HG03196 (cell line): Measurements from ENCODE around the gene BTBD18.
"Not testable (repeated sequence)": the region's sequence is repeated elsewhere in the genome, so short reads cannot be mapped to it uniquely, and the experiment has no call there.

Experiments
- ATAC-seq: cut with Tn5 transposase; IDR thresholded peaks from one replicate; pipeline ENCODE4 v1.9.1; 2021; ENCODE audit not compliant: unreplicated experiment

Gene BTBD18

DNA sequence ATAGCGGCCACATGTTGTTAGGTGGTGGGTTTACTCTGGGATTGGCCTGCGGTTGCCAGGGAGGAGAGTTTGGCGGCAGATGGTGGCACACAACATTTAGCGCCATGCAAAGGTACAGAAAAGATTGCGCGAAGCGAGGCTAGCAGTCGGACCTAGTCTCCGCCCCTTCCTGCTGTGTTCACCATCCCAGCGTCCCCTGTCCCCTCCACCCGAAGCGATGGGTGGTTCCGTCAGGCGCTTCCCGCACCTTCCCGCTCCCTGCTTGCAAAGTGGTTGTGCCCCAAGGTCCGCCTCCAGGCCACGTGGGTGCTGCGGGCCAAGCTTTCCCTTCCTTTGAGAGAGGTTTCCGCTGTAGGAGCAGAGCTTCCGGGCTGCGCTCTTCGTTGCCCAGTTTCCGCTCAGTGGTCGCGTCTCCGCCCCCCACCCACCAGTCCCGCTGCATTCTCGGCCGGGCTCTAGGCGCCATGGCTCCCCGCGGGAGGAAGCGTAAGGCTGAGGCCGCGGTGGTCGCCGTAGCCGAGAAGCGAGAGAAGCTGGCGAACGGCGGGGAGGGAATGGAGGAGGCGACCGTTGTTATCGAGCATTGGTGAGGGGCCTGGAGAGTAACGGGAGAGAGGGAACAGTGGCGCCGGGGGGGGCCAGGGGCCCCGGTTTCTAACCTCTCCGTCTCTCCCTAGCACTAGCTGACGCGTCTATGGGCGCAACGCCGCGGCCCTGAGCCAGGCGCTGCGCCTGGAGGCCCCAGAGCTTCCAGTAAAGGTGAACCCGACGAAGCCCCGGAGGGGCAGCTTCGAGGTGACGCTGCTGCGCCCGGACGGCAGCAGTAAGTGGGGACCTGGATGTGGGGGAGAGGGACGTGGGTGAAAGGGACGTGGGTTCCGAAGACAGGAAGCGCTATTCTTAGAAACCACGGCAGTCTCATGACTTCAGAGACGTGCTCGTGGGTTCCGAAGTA is 10.2 kb downstream of the BTBD18 start, which contains the start of gene SELENOH:
Gene SELENOH, plus strand, starts transcription at position 360 of the 955 bp plus-strand sequence. Its CDS starts 105 bp downstream, at position 465.
- peak; percentile 86 for ATAC-seq

DNA sequence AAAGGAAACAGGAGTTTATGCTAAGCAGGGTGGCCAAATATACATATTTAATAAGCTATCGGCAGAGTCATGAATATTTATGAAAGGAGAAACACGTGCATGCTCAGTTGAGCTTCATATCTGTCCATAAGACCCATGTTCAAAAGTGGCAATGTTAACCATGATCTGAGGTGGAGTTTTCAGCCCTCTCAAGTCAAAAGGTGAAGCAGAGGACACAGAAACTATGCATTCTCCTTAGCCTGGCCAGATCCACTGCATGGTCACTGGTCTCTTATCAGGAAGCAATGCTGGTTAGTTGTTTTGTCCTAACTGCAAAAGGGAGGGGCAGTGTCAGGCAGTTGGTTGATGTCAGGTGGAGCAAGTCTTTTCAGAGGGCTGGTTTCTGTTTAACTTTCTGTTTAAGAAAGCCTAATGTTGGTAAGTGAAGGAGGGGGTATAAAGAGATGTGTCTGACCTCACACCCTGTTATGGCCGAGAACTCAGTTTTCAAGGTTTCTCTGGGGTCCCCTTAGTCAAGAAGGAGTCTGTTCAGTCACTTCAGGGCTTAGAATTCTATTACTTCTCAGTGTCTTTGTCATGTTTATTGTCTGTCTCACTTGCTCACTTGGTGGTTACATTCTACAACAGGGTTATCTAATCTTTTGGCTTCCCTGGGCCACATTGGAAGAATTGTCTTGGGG is 15.9 kb downstream of the BTBD18 start:
- no peak for ATAC-seq

DNA sequence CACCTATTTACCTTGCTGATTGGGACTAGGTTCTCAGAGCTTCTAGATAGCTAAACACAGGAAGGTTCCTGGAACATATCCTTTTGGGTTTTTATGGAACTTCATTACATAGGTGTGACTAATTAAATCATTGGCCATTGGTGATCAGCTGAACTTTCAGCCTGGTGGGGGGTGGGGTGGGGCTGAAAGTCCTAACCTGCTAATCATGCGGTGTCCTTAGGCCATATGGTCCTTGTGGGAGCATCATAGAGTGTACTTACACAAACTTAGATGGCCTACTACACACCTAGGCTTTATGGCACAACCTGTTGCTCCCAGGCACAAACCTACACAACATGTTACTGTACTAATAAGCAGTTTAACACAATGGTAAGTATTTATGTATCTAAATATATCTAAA is 19.0 kb downstream of the BTBD18 start:
- ATAC-seq: no peak

DNA sequence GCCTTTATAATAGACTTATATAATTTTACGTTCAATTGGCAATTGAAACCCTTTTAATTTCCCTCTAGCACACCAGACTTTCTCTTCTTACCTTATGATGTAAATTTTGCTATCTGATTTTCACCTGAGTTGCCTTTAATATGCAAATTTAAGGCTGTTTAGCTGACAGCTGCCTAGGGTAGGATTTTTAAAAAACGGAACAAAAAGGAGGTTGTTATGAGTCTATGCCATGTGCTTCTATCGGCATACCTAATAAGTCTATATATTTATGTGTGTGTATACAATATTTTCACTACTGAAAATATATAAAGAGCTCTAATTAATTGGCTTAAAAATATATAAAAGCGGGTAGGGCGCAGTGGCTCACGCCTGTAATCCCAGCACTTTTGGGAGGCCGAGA is 22.1 kb downstream of the BTBD18 start:
- no peak for ATAC-seq

DNA sequence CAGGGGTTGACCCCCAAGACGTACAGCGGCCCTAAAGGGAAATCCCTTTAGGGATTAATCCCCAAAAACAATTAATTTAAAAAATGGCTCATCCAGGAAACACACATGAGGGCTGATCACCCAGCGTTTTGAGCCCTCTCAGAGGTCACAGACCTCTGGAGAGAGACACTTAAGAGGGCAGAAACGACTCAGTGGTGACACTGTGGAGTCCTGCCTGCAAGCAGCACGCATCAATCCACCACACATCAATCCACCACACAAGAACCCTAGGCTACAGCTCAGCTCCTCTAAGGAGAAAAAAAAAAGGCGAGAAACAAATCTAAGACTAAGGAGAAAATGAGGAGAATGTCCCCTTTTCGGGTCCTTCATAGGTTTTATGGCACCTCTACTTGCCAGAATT is 22.8 kb downstream of the BTBD18 start:
- no peak for ATAC-seq

DNA sequence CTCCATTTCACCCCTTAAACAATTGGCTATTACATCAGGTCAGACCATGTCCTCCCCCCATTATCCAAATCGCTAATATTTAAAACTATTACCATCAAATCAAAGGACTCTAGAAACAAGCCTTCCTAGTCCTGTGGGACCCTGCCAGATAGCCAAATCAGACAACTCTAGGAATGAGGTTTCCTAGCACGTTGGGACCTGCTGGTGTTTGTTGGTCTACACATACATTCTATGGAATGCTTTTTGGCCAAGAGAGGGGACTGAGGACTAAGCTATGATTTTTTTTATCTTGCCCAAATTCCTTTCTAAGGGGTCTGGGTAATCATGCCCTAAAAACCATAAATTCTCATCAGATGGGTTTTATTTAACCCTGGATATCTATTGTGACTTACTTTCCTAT is 24.4 kb downstream of the BTBD18 start:
- ATAC-seq: no peak

DNA sequence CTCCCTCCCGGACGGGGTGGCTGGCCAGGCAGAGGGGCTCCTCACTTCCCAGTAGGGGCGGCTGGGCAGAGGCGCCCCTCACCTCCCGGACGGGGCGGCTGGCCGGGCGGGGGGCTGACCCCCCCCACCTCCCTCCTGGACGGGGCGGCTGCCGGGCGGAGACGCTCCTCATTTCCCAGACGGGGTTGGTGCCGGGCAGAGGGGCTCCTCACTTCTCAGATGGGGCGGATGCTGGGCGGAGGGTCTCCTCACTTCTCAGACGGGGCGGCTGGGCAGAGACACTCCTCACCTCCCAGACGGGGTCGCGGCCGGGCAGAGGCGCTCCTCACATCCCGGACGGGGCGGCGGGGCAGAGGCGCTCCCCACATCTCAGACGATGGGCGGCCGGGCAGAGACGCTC is 34.9 kb downstream of the BTBD18 start:
- ATAC-seq: not testable (repeated sequence)

DNA sequence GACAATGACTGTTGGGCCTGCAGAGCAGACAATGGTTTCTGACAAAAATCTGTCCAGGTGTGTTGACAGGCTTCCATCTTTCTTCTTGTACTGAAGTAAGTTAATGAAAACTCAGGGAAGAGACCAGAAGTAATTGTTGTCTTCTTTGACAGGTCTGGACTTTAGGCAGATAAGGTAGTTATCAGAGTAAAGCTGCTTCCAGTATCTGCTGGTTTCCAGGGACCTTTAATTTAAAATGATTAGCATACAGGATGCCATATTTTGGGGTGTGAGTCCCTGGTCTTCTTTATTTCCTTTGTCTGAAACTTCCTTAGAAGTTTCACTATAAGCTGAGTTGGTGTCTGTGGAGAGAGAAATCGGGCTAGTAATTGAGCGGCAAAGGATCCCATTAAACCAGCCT is 37.8 kb downstream of the BTBD18 start:
- ATAC-seq: no peak

DNA sequence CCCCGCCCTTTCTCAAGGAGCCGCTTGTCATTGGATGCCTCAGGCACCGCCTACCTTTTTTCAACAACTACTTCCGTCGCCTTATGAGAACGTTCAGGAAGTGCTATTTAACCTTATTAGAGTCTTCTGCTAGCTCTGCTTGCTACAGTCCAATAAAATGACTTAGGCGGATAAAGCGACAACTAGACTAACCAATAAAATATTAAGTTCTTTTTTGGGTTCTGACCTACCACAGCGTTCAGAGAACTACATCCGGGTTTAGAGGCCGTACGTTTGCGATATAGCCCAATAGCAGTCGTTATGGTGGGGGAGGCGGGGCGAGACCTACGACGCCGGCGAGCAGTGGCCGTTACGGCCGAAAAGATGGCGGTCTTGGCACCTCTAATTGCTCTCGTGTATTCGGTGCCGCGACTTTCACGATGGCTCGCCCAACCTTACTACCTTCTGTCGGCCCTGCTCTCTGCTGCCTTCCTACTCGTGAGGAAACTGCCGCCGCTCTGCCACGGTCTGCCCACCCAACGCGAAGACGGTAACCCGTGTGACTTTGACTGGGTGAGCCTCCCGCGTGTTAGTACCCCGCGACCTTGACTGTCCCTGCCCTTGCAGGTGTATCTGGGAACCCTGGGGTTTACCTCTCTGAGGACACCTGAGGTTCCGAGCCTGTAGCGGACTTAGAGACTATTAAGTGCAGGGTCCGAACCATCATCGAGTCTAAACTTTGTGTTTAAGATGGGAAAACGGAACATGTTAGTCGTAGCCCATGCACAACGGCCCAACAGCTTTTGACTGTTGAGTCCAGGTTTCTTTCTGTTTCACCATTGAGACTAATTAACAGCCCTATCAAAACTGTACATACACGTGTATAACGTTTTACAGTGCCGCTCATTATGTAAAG is 39.1 kb downstream of the BTBD18 start, which contains the start of gene TMX2:
Gene TMX2, plus strand, starts transcription at position 338 of the 895 bp plus-strand sequence. Its CDS starts 26 bp downstream, at position 364.
- ATAC-seq: peak; percentile 93

DNA sequence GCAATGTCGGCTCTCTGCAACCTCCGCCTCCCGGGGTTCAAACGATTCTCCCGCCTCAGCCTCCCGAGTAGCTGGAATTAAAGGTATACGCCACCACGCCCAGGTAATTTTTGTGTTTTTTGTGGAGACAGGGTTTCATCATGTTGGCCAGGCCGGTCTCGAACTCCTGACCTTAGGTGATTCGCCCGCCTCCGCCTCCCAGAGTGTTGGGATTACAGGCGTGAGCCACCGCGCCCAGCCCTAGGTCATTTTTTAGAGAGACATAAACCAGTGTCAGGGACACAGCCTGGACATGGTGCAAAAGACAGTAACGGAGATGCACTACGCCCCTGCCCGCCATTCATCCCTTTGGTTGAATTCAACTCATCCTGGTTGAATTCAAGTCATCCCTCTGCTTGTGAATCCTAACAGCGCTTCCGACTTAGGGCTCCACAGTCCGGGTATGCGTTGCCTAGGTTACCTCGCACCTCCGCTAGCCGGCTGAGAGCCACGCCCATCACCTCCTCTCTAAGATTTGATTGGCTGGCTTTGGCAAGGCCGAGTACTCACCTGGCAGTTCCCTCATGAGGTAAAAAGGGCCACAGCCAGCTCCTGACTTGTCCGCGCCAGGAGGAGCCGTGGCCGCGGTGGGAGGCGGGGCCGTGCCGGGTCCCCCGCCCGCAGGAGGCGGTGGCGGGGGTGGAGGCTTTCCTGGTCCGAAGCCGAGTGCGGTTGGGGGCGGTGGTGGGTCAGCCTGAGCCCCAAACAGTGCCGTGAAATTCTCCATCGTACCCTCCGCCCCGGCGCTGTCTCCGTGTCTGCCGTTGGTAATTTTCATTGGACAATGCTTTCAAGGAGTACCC is 40.0 kb downstream of the BTBD18 start, which contains the start of gene MED19:
Gene MED19, minus strand, starts transcription at position 802 of the 842 bp plus-strand sequence. Its CDS starts 36 bp downstream, at position 766.
- peak; percentile 42 for ATAC-seq

DNA sequence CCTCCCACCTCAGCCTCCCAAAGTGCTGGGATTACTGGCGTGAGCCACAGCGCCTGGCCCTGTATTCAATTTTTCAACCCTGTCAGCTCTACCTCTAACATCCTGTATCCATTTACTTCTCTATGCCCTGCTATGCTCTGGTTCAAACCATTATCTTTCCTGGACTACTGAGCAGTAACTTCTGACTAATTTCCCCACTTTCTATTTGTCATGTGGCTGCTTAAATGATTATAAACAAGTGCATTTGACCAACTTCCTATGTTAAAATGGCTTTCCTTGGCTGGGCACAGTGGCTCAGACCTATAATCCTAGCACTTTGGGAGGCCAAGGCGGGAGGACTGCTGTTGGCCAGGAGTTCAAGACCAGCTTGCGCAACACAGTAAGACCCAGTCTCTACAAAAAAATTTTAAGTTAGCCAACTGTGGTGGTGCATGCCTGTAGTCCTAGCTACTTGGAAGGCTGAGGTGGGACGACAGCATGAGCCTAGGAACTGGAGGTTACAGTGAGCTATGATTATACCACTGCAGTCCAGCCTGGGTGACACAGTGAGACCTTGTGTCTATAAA is 41.7 kb downstream of the BTBD18 start:
- ATAC-seq: no peak

DNA sequence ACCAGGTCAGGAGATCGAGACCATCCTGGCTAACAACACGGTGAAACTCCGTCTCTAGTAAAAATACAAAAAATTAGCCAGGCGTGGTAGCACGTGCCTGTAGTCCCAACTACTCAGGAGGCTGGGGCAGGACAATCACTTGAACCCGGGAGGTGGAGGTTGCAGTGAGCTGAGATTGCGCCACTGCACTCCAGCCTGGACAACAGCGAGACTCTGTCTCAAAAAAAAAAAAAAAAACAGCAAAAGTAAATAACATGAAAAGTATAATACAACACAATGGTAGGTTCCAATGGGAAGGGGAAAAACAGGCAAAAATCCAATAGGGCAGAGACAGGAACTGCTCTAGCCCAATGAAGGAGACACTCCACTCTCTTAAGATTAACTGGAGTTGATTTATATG is 46.2 kb downstream of the BTBD18 start:
- ATAC-seq: not testable (repeated sequence)

DNA sequence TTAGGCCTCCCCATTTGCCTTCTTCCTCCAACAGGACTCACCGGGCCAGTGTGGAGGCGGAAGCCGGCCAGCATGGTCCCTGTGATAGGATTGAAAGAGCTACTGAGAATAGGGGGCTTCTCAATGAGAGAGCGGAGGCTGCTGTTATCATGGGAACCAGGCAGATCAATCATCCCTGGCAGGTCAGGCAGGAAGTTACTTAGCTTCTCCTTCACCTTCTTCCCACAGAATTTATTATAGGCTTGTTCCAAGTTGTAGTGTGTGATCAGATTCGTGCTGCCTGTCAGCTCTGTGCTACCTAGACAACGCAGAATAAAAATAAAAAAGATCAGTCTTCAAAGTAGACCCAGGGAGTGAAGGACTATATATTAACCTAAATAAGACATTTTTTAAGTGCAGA is 46.7 kb downstream of the BTBD18 start:
- ATAC-seq: no peak

DNA sequence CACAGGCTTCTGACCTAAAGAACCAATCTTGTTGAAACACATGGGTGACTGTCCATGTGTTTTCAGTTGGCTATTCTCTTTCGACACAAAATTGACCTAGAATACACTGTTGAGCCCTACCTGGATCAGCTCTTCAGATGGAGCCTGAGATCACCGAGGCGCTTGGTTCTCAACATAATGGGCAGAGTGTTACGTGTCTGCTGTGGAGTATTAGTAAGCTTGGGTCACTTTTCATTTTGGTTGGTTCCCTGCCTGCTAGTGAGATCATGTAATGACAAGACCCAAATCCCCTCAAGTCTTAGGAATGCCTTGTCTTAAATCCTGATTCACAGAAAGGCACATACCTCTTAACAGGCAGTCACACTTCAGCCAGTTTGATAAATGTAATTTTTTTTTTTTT is 48.3 kb downstream of the BTBD18 start:
- ATAC-seq: no peak

DNA sequence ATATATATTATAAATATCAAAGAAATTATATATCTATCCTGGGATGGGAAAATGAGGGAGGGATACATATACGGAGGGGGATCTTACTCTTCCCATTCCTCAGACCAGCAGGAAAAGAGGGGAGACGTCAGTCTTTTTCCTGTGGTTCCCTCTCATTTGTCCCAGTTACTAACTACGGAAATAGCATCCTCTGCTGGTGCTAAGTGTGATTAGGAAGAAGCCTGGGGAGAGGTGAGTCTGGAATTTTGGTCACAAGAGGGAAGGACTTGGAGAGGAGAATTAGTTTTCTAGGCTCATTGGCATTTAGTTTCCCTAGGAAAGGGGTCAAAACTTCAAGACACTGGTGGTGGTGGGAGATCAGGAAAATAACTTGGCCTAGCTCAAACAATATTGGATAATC is 51.2 kb downstream of the BTBD18 start:
- ATAC-seq: no peak

DNA sequence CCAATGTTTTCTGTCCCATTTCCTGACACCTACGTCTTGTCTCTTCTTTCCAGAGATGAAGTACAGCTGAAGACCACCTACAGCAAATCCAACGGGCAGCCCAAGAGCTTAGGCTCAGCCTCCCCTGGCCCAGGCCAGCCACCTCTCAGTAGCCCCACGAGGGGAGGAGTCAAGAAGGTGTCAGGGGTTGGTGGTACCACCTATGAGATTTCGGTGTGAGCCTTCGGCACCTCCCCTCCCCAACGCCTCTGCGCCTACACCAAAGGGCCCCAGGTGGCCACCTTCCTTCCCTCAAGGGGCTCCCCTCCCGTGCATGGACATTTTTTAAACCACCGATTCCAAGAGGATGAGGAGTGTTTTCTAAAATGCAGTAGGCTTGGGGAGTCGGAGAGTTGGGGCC is 51.8 kb downstream of the BTBD18 start:
- no peak for ATAC-seq

DNA sequence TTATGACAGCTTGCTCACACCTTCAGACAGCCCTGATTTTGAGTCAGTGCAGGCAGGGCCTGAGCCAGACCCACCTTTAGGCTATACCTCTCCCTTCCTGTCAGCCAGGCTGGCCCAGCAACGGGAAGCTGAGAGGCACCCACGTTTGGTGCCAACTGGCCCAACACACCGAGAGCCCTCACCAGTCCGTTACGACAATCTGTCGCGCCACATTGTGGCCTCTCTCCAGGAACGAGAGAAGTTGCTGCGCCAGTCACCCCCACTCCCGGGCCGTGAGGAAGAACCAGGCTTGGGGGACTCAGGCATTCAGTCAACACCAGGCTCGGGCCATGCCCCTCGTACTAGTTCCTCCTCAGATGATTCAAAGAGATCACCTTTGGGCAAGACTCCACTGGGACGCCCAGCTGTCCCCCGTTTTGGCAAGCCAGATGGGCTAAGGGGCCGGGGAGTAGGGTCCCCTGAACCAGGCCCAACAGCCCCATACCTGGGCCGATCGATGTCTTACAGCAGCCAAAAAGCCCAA is 52.7 kb downstream of the BTBD18 start:
- ATAC-seq: no peak
